H1 (cell line): ENCODE results near the gene PTN. TPM values are rescaled to one million over a fixed set of nuclear protein-coding genes. Genes with fewer than 3 reads are reported as not detected.

Source experiments
- CTCF ChIA-PET: fragments of 300-600 bp; sonication (Branson Sonifier 250); formaldehyde crosslinking; loops from one replicate; lab custom pipeline; 2021; ENCODE audit not compliant: partially characterized antibody; lab: Charles Lee
- POLR2A ChIA-PET: fragments of 300-600 bp; sonication (Branson Sonifier 250); formaldehyde crosslinking; loops from one replicate; lab custom pipeline; 2021; ENCODE audit warnings: inconsistent platforms; ENCODE audit not compliant: partially characterized antibody; lab: Charles Lee
- DNase-seq, 2 experiments: peaks; one replicate each; pipeline versions ENCODE4 v3.0.0 to v3.0.0-alpha.2; 2010 to 2022; ENCODE audit warnings: low spot score in 2 of 2, low read depth in 1 of 2, mixed read lengths in 1 of 2
- FAIRE-seq: peaks from 2 replicates; lab custom pipeline; 2011; peaks lifted over from hg19 to GRCh38; lab: Jason Lieb, UNC
- H2AFZ ChIP-seq: 2 replicates; pipeline ENCODE4 v1.8.1; 2012; ENCODE audit warnings: low read length, inconsistent platforms
- H2AK5ac ChIP-seq: 2 replicates; pipeline ENCODE4 v1.6.1; 2013; ENCODE audit warnings: low read depth, low read length
- H2BK120ac ChIP-seq: replicated peaks from 2 replicates; pipeline ENCODE3; 2013; ENCODE audit warnings: low read depth, low read length, inconsistent platforms
- H2BK12ac ChIP-seq: 2 replicates; pipeline ENCODE4 v1.6.1; 2013; ENCODE audit warnings: low read depth, low read length
- H2BK15ac ChIP-seq: 2 replicates; pipeline ENCODE4 v1.6.1; 2013; ENCODE audit warnings: low read length
- H2BK20ac ChIP-seq: 2 replicates; pipeline ENCODE4 v1.6.1; 2013; ENCODE audit warnings: low read length
- H2BK5ac ChIP-seq: 2 replicates; pipeline ENCODE4 v1.6.1; 2013; ENCODE audit warnings: low read depth, low read length
- H3K14ac ChIP-seq: 2 replicates; pipeline ENCODE4 v1.6.1; 2013; ENCODE audit warnings: inconsistent platforms; ENCODE audit not compliant: insufficient read length
- H3K18ac ChIP-seq: 2 replicates; pipeline ENCODE4 v1.6.1; 2013; ENCODE audit warnings: low read length; ENCODE audit errors: extremely low read depth
- H3K23ac ChIP-seq: 2 replicates; pipeline ENCODE4 v1.6.1; 2013; ENCODE audit warnings: inconsistent platforms; ENCODE audit not compliant: insufficient read length
- H3K23me2 ChIP-seq: 2 replicates; pipeline ENCODE4 v1.6.1; 2013; ENCODE audit warnings: low read depth, low read length
- H3K27ac ChIP-seq: 2 replicates; pipeline ENCODE4 v1.6.1; 2011; ENCODE audit warnings: low read depth, low read length, inconsistent platforms
- H3K27me3 ChIP-seq, 4 experiments: replicated peaks in 1 of 4; 1 replicate in 1 of 4; 2 replicates in 3 of 4; pipeline versions ENCODE4 v1.6.1 to v1.8.1; 2011 to 2013; ENCODE audit warnings: low read length in 3 of 4, mild to moderate bottlenecking in 3 of 4, inconsistent platforms in 2 of 4, mixed read lengths in 2 of 4, moderate library complexity in 1 of 4; ENCODE audit not compliant: control insufficient read depth in 3 of 4, insufficient read depth in 3 of 4; ENCODE audit errors: extremely low read depth in 1 of 4
- H3K36me3 ChIP-seq, 4 experiments: 2 replicates each; pipeline versions ENCODE4 v1.6.1 to v1.8.1; 2011 to 2013; ENCODE audit warnings: mild to moderate bottlenecking in 4 of 4, low read length in 3 of 4, moderate library complexity in 2 of 4, control low read depth in 1 of 4, inconsistent platforms in 1 of 4; ENCODE audit not compliant: insufficient read depth in 4 of 4, control insufficient read depth in 2 of 4
- H3K4ac ChIP-seq: replicated peaks from 2 replicates; pipeline ENCODE3; 2013; ENCODE audit warnings: low read length, low read depth, mixed read lengths, inconsistent platforms; ENCODE audit not compliant: insufficient read length
- H3K4me1 ChIP-seq, 4 experiments: replicated peaks in 1 of 4; 1 replicate in 1 of 4; 2 replicates in 3 of 4; pipeline versions ENCODE4 v1.6.1 to v1.8.1; 2011 to 2013; ENCODE audit warnings: low read length in 3 of 4, inconsistent platforms in 2 of 4, mixed read lengths in 1 of 4; ENCODE audit not compliant: insufficient read depth in 4 of 4, control insufficient read depth in 3 of 4
- H3K4me2 ChIP-seq, 2 experiments: 2 replicates each; pipeline versions ENCODE4 v1.6.1 to v1.8.1; 2011 to 2013; ENCODE audit warnings: low read depth in 2 of 2, low read length in 2 of 2, control low read depth in 1 of 2, inconsistent platforms in 1 of 2, mild to moderate bottlenecking in 1 of 2; ENCODE audit not compliant: insufficient read depth in 1 of 2
- H3K4me3 ChIP-seq, 4 experiments: fragments of 200-600, 300-600 bp in 1 of 4; sonication (generic), shearing (Covaris generic), sonication (Bioruptor Twin) in 1 of 4; 2 replicates each; pipeline versions ENCODE4 v1.5.1 to v1.8.1; 2011 to 2016; ENCODE audit warnings: low read length in 4 of 4, low read depth in 3 of 4, control low read depth in 2 of 4, inconsistent platforms in 2 of 4, mild to moderate bottlenecking in 2 of 4, mixed read lengths in 1 of 4, moderate library complexity in 1 of 4; ENCODE audit not compliant: insufficient read depth in 2 of 4; ENCODE audit errors: extremely low read depth in 1 of 4
- H3K56ac ChIP-seq: replicated peaks from 2 replicates; pipeline ENCODE3; 2013; ENCODE audit warnings: low read depth, mild to moderate bottlenecking, mixed read lengths, low read length, inconsistent platforms; ENCODE audit not compliant: insufficient read length
- H3K79me1 ChIP-seq: 2 replicates; pipeline ENCODE4 v1.6.1; 2013; ENCODE audit warnings: low read depth, low read length, control low read depth
- H3K79me2 ChIP-seq, 2 experiments: 2 replicates each; pipeline versions ENCODE4 v1.6.1 to v1.8.1; 2012 to 2013; ENCODE audit warnings: low read length in 2 of 2, mild to moderate bottlenecking in 2 of 2, inconsistent platforms in 1 of 2; ENCODE audit not compliant: insufficient read depth in 2 of 2, control insufficient read depth in 1 of 2
- H3K9ac ChIP-seq, 4 experiments: replicated peaks in 1 of 4; 1 replicate in 1 of 4; 2 replicates in 3 of 4; pipeline versions ENCODE4 v1.6.1 to v1.8.1; 2011 to 2013; ENCODE audit warnings: low read depth in 3 of 4, low read length in 3 of 4, control low read depth in 2 of 4, mild to moderate bottlenecking in 2 of 4, moderate library complexity in 2 of 4, inconsistent platforms in 1 of 4; ENCODE audit errors: extremely low read depth in 1 of 4
- H3K9me3 ChIP-seq, 2 experiments: 2 replicates each; pipeline versions ENCODE4 v1.6.1 to v1.8.1; 2012 to 2013; ENCODE audit warnings: mild to moderate bottlenecking in 2 of 2, moderate library complexity in 2 of 2, control low read depth in 1 of 2, inconsistent platforms in 1 of 2, low read depth in 1 of 2, low read length in 1 of 2, mixed read lengths in 1 of 2; ENCODE audit not compliant: insufficient read depth in 2 of 2
- H4K20me1 ChIP-seq, 2 experiments: replicated peaks in 1 of 2; 2 replicates each; pipeline versions ENCODE3 to v1.8.1; 2011 to 2013; ENCODE audit warnings: inconsistent platforms in 2 of 2, low read length in 2 of 2, mild to moderate bottlenecking in 1 of 2; ENCODE audit not compliant: insufficient read depth in 2 of 2, control insufficient read depth in 1 of 2
- H4K5ac ChIP-seq: 2 replicates; pipeline ENCODE4 v1.6.1; 2013; ENCODE audit warnings: low read length, low read depth, mixed read lengths, inconsistent platforms; ENCODE audit not compliant: insufficient read length
- H4K8ac ChIP-seq: 2 replicates; pipeline ENCODE4 v1.8.0; 2013; ENCODE audit warnings: mild to moderate bottlenecking, moderate library complexity, low read length, inconsistent platforms; ENCODE audit not compliant: insufficient read depth; ENCODE audit errors: extremely low read depth
- H4K91ac ChIP-seq: replicated peaks from 2 replicates; pipeline ENCODE3; 2013; ENCODE audit warnings: low read length, mixed read lengths, inconsistent platforms; ENCODE audit not compliant: insufficient read length
- ATF2 ChIP-seq: IDR thresholded peaks from 2 replicates; pipeline ENCODE4 v1.6.1; 2012; ENCODE audit warnings: low read length, inconsistent platforms
- BRCA1 ChIP-seq: IDR thresholded peaks from 2 replicates; pipeline ENCODE4 v1.6.1; 2012; ENCODE audit warnings: low read depth, low read length, improper control_type of control experiment
- CBX8 ChIP-seq: fragments of 300-800, 300-1000 bp; sonication (generic); IDR thresholded peaks from 2 replicates; pipeline ENCODE4 v1.7.1; 2016; ENCODE audit warnings: low read depth, low read length, borderline replicate concordance
- CTBP2 ChIP-seq: IDR thresholded peaks from 2 replicates; pipeline ENCODE4 v1.7.0; 2011; ENCODE audit warnings: borderline replicate concordance, mild to moderate bottlenecking, moderate library complexity, mixed read lengths, low read length; ENCODE audit not compliant: insufficient read depth, insufficient read length
- HDAC6 ChIP-seq: IDR thresholded peaks from one replicate; pipeline ENCODE4 v1.7.1; 2012; ENCODE audit warnings: low read depth, mild to moderate bottlenecking, inconsistent platforms, low read length, moderate library complexity
- KDM1A ChIP-seq: fragments of 200-600, 300-600 bp; sonication (generic); IDR thresholded peaks from 2 replicates; pipeline ENCODE4 v1.7.1; 2016; ENCODE audit warnings: mild to moderate bottlenecking, low read length, borderline replicate concordance
- KDM5A ChIP-seq: fragments of 200-600 bp; IDR thresholded peaks from 2 replicates; pipeline ENCODE4 v1.7.1; 2012; ENCODE audit warnings: mild to moderate bottlenecking, low read length, inconsistent platforms, mixed read lengths
- NRF1 ChIP-seq: IDR thresholded peaks from 2 replicates; pipeline ENCODE4 v1.6.1; 2011; ENCODE audit warnings: mild to moderate bottlenecking, low read depth, low read length, improper control_type of control experiment
- POU5F1 ChIP-seq: IDR thresholded peaks from 2 replicates; pipeline ENCODE4 v1.6.1; 2011; ENCODE audit warnings: low read depth, mild to moderate bottlenecking, low read length, moderate library complexity
- TEAD4 ChIP-seq: IDR thresholded peaks from 2 replicates; pipeline ENCODE4 v1.6.1; 2012; ENCODE audit warnings: low read depth, low read length, inconsistent platforms, mixed read lengths
- USF2 ChIP-seq: IDR thresholded peaks from 2 replicates; pipeline ENCODE4 v1.6.1; 2011; ENCODE audit warnings: low read length, improper control_type of control experiment
- ZNF274 ChIP-seq: IDR thresholded peaks from 2 replicates; pipeline ENCODE4 v1.7.0; 2012; ENCODE audit warnings: low read length, borderline replicate concordance; ENCODE audit errors: extremely low read depth
- WGBS, 2 experiments: shearing (Covaris generic) in 1 of 2; methylation state at CpG; one replicate each; pipeline versions ENCODE4 v1.1.6 to v1.1.7; 2013 to 2015; ENCODE audit warnings: low lambda C conversion rate in 2 of 2, mixed read lengths in 2 of 2, inconsistent platforms in 1 of 2, low coverage in 1 of 2, missing lambda C conversion rate in 1 of 2; ENCODE audit not compliant: insufficient replicate concordance in 2 of 2, insufficient coverage in 1 of 2, insufficient read length in 1 of 2; ENCODE audit errors: extremely low coverage in 1 of 2, missing lambda C conversion rate in 1 of 2; 5-methylcytosine and 5-hydroxymethylcytosine counted together
- polyA plus RNA-seq, 7 experiments: library from polyadenylated mRNA; depleted of rRNA in 3 of 7; stranded (reverse) in 5 of 7; unstranded in 2 of 7; fragments of >200 nt in 5 of 7; fragments of 200-250 nt in 2 of 7; gene quantifications; 1 replicate in 5 of 7; 2 replicates in 1 of 7; 4 replicates in 1 of 7; pipeline versions ENCODE4 v1.2.1 to v1.2.3, GENCODE V29; 2011 to 2013; ENCODE audit warnings: missing spikeins in 2 of 7, mixed read lengths in 2 of 7
- total RNA-seq: library from RNA; stranded (reverse); fragmentation: NEBNext Ultra II Directional; extraction: Animal tissue kit (Norgen Biotek cat#: 25700); gene quantifications from 2 replicates; pipeline ENCODE4 v1.2.1, GENCODE V29; 2021

PTN gene
- total and polyA plus RNA-seq, 2 of the 8 experiments (the other 6 are each of a cell fraction or from before 2014, with no cell fraction given): 23.1 to 27.8 TPM

- CTCF ChIA-PET: interaction anchor here (1.5 kb wide), 1 partner anchor 9 kb away, joined by 3 read pairs; no protein-coding TSS in a partner anchor
- Histone ChIP-seq H3K79me2 (no peaks in the 10 kb centered on the region), H3K4me1 (no peaks in the 10 kb centered on the region)
- TF ChIP-seq CBX8: no peak
- no peak for TF ChIP-seq ATF2
- TF ChIP-seq TEAD4: no peak
- no peak for TF ChIP-seq KDM1A
- TF ChIP-seq HDAC6: no peak
- no peak for TF ChIP-seq NRF1
- TF ChIP-seq KDM5A: no peak
- TF ChIP-seq POU5F1: no peak
- TF ChIP-seq USF2: no peak
- no peak for TF ChIP-seq ZNF274
- no peak for TF ChIP-seq CTBP2
- no peak for TF ChIP-seq BRCA1
Observed at GRCh38 chr7:137371616-137372015, 28.1 kb upstream of the PTN start.

More at GRCh38 chr7:137371616-137372015, 28.1 kb upstream of the PTN start:
- H3K18ac ChIP-seq: no peak overlapping the region
- H3K56ac ChIP-seq: no peak overlapping the region
- H3K79me1 ChIP-seq: no peaks in the 10 kb centered on the region
- H3K9me3 ChIP-seq: peaks cover 4 to 7% of the 10 kb centered on the region in 2 experiments; a peak in 2 of 4 replicates
- H3K4me3 ChIP-seq: no peak overlapping the region
- H2BK5ac ChIP-seq: no peak overlapping the region
- no peaks in the 10 kb centered on the region for H3K36me3 ChIP-seq
- no peak overlapping the region for H4K8ac ChIP-seq
- POLR2A ChIA-PET: no interaction called here
- no peak overlapping the region for H3K4ac ChIP-seq
- no peak overlapping the region for H4K91ac ChIP-seq
- no peak overlapping the region for H2AFZ ChIP-seq
- H3K23ac ChIP-seq: no peak overlapping the region
- H4K5ac ChIP-seq: no peak overlapping the region
- H3K23me2 ChIP-seq: no peaks in the 10 kb centered on the region
- no peaks in the 10 kb centered on the region for H3K27me3 ChIP-seq
- no peak overlapping the region for H3K4me2 ChIP-seq
- no peak overlapping the region for H3K9ac ChIP-seq
- WGBS, 2 experiments: 90% methylated on average over 2 of the region's 2 CpGs; no CpG with 5 or more reads in 1 of the 2 experiments
- FAIRE-seq (no peak), DNase-seq (no peak)
- no peak overlapping the region for H3K27ac ChIP-seq
- no peak overlapping the region for H2AK5ac ChIP-seq
- H2BK20ac ChIP-seq: no peak overlapping the region
- H2BK120ac ChIP-seq: no peak overlapping the region
- no peak overlapping the region for H2BK12ac ChIP-seq
- no peak overlapping the region for H3K14ac ChIP-seq
- no peaks in the 10 kb centered on the region for H4K20me1 ChIP-seq
- H2BK15ac ChIP-seq: no peak overlapping the region
